GM12891 (cell line): ENCODE measurements around the gene TEX54.

Source experiments
- DNase-seq: peaks from one replicate; pipeline ENCODE4 v3.0.0; 2011; ENCODE audit warnings: low spot score; ENCODE audit not compliant: insufficient read length
- FAIRE-seq: peaks from 2 replicates; lab custom pipeline; 2011; peaks lifted over from hg19 to GRCh38; lab: Jason Lieb, UNC
- PAX5 ChIP-seq: IDR thresholded peaks from 2 replicates; pipeline ENCODE4 v1.6.1; 2011; ENCODE audit warnings: low read length, moderate library complexity, mild to moderate bottlenecking; ENCODE audit not compliant: insufficient read depth, severe bottlenecking
- POLR2A ChIP-seq: IDR thresholded peaks from 2 replicates; pipeline ENCODE4 v1.6.1; 2011; ENCODE audit warnings: low read depth, low read length, control low read depth
- POLR2AphosphoS5 ChIP-seq: IDR thresholded peaks from 2 replicates; pipeline ENCODE4 v1.6.1; 2011; ENCODE audit warnings: low read depth, low read length, control low read depth
- POU2F2 ChIP-seq: IDR thresholded peaks from 2 replicates; pipeline ENCODE4 v1.6.1; 2011; ENCODE audit warnings: low read depth, mild to moderate bottlenecking, control low read depth, low read length, moderate library complexity
- SPI1 ChIP-seq: IDR thresholded peaks from 2 replicates; pipeline ENCODE4 v1.6.1; 2011; ENCODE audit warnings: low read depth, low read length, control low read depth
- TAF1 ChIP-seq: IDR thresholded peaks from 2 replicates; pipeline ENCODE4 v1.6.1; 2011; ENCODE audit warnings: low read depth, low read length, control low read depth

The TEX54 gene

GRCh38 chr11:62787005-62787759 lies 45.5 kb downstream of the TEX54 start, which contains the start of gene TMEM179B:
TSS of gene TMEM179B (plus strand) at chr11:62787402. CDS start at chr11:62787432, 30 bp downstream.
- peak; percentile 47 for TF ChIP-seq PAX5
- TF ChIP-seq POU2F2: peak; percentile 89
- peak; percentile 97 for TF ChIP-seq POLR2A
- peak; percentile 90 for TF ChIP-seq TAF1
- no peak for TF ChIP-seq SPI1
- TF ChIP-seq POLR2AphosphoS5: peak; percentile 98
- FAIRE-seq: peak; percentile 93
- peak; percentile 93 for DNase-seq

- peak; percentile 89 for DNase-seq
- no peak for TF ChIP-seq POLR2A
- TF ChIP-seq TAF1: 0 out of 2 replicates have a peak, but pooled peaks have one; percentile 16
- peak; percentile 82 for FAIRE-seq
Measured at GRCh38 chr11:62786318-62787004, 46.2 kb downstream of the TEX54 start.

GRCh38 chr11:62782753-62783152 lies 49.9 kb downstream of the TEX54 start:
- FAIRE-seq (no peak), DNase-seq (no peak)
- TF ChIP-seq TAF1 (no peak), POU2F2 (no peak), POLR2AphosphoS5 (no peak), POLR2A (no peak)
